Heart left ventricle (tissue), 16 donors: ENCODE measurements around the gene FAM53A. TPM values are rescaled to one million over a fixed set of nuclear protein-coding genes. Genes with fewer than 3 reads are reported as not detected.
A peak's percentile ranks its signal among the peaks of the same experiment; 100 is the strongest.

Source experiments
- ATAC-seq, 4 donors: fragments of 200-7000 bp; cut with Tn5 transposase; one replicate each; pipeline ENCODE4 v1.9.1; 2020 to 2022; ENCODE audit warnings: moderate library complexity in 4 of 4, mild to moderate bottlenecking in 3 of 4, moderate number of reproducible peaks in 1 of 4
- DNase-seq, 5 donors: peaks; one replicate each; pipeline ENCODE4 v3.0.0-alpha.2; 2020
- H3K27ac ChIP-seq, 12 donors: fragments of 200-600 bp; sonication (generic) in 4 of 12; one replicate each; pipeline versions ENCODE4 v1.5.0 to v1.8.0; 2016 to 2022; ENCODE audit warnings: mild to moderate bottlenecking in 2 of 12
- H3K27me3 ChIP-seq, 9 donors: fragments of 200-600 bp; sonication (generic) in 2 of 9; one replicate each; pipeline versions ENCODE4 v1.5.1 to v1.8.0; 2016 to 2022; ENCODE audit warnings: mild to moderate bottlenecking in 3 of 9
- H3K36me3 ChIP-seq, 9 donors: fragments of 200-600 bp; sonication (generic) in 2 of 9; one replicate each; pipeline versions ENCODE4 v1.5.0 to v1.8.0; 2018 to 2022; ENCODE audit warnings: mild to moderate bottlenecking in 2 of 9
- H3K4me1 ChIP-seq, 12 donors: fragments of 200-600 bp; sonication (generic) in 4 of 12; one replicate each; pipeline versions ENCODE4 v1.5.0 to v1.8.0; 2016 to 2022; ENCODE audit warnings: mild to moderate bottlenecking in 3 of 12
- H3K4me3 ChIP-seq, 12 donors: fragments of 200-600 bp; sonication (generic) in 4 of 12; one replicate each; pipeline versions ENCODE4 v1.5.0 to v1.8.0; 2017 to 2022; ENCODE audit warnings: mild to moderate bottlenecking in 9 of 12, moderate library complexity in 4 of 12
- H3K9me3 ChIP-seq, 12 donors: fragments of 200-600 bp; sonication (generic) in 4 of 12; one replicate each; pipeline versions ENCODE4 v1.5.0 to v1.8.0; 2016 to 2022; ENCODE audit warnings: mild to moderate bottlenecking in 1 of 12
- POLR2A ChIP-seq, 2 donors: fragments of 450-650 bp; IDR thresholded peaks; one replicate each; pipeline ENCODE4 v1.6.1; 2017; ENCODE audit warnings: antibody characterized with exemption in 2 of 2, mild to moderate bottlenecking in 2 of 2, moderate library complexity in 2 of 2
- WGBS, 4 donors: extraction: QIAGEN DNeasy Blood & Tissue Kit in 2 of 4; methylation state at CpG; one replicate each; pipeline versions ENCODE4 v1.1.5 to v1.1.7; 2013 to 2018; 5-methylcytosine and 5-hydroxymethylcytosine counted together
- intact Hi-C, 10 donors: fragments of 100-400 bp; cut with DNase I; formaldehyde crosslinking; loops; one replicate each; pipeline versions ENCODE4 v1.11.1 to v1.14.2; 2022
- polyA plus RNA-seq, 2 donors: library from polyadenylated mRNA; stranded (reverse); fragments of 200-250 nt; gene quantifications; one replicate each; pipeline ENCODE4 v1.2.3, GENCODE V29; 2013
- total RNA-seq, 9 donors: library from RNA; depleted of rRNA in 2 of 9; stranded (reverse); fragments of >200 nt in 2 of 9; fragmentation: NEBNext Ultra II Directional in 3 of 9; extraction: Animal tissue kit (Norgen Biotek cat#: 25700) in 3 of 9; gene quantifications; one replicate each; pipeline versions ENCODE4 v1.1.0 to v1.2.4, GENCODE V29; 2016 to 2023
- TF ChIP-seq, protein P1 (sequence below), 12 donors: fragments of 200-600 bp; sonication (generic) in 4 of 12; IDR thresholded peaks; one replicate each; pipeline versions ENCODE4 v1.5.0 to v1.8.0; 2018 to 2022; ENCODE audit warnings: antibody characterized with exemption in 12 of 12, mild to moderate bottlenecking in 5 of 12
- donor health status: ischemic (EF 13 %, LVEDD 7.1; RV severe dilation, severe dysfunction).
- donor health status: healthy with polysubstance abuse.
- donor health status: DM: no; HTN: yes; CAD: no.
- donor health status: DM: no; HTN: no; CAD: no.
- donor health status: ischemic (EF 25% LVEDD 6.9; RV normal size, moderate dysfunction).
- donor health status: ischemic (EF 25% LVEDD 5.7; RV mildly dilated, moderate dysfunction).
- donor health status: healthy.
- donor health status: DM: yes; HTN: yes; CAD: no.
- donor health status: ischemic (EF 35%, LVEDD 5.7; RV mildly dilated, moderate dysfunction).
- donor health status: nonischemic (EF 11% LVEDD 7.7; RV severe dilation, severe dysfunction).
- donor health status: DM: yes; HTN: yes; CAD: no.
- donor health status: PGD.
- donor health status: ischemic (EF 29% LVEDD 5.4; RV normal size, mild dysfunction).
- donor health status: nonischemic (EF 23%, LVEDD 6.1; RV moderate dilation, normal function).

FAM53A gene
- total and polyA plus RNA-seq, 11 donors, result 0.42 to 2.3 (median 0.99) TPM

DNA sequence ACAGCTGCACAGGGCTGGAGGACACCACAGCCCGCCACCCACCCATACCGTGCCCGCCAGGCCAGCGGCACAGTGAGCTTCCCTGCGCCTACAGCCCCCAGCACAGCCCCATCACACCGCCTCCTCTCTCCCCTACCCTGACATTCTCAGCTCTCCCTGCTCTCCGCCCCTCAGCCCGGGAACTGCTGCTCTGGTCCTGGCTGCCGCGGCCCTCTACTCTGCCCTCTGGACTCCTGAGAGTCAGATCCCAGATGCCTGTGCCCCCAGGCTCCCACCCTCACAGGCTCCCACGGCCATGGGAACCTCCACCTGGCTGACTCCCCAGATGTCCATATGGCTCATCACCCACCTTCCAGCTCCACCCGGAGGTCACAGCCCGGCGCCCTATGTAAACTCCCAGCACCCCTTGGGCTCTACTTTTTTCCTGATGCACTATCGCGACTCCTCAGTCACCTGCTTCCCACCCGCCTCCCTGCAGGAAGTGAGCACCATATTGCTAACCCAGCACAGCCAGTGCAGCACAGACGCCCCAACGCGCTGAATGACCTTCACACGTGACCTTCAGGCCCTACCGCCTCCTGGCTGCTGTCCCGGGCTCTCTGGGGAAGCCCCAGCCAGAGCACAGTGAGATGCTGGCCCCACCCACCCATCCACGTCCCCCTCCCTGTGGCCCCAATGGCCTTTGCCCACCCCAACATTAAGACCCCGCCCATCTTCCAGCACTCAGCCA is 23.0 kb downstream of the FAM53A start:
- Histone ChIP-seq H3K9me3 (no peaks in the 10 kb centered on the region), H3K36me3 (no peaks in the 10 kb centered on the region), H3K4me1 (no peaks in the 10 kb centered on the region), H3K27me3 (no peaks in the 10 kb centered on the region), H3K4me3 (no peak overlapping the region), H3K27ac (no peak overlapping the region)
- no peak for TF ChIP-seq POLR2A (IDR thresholded peaks at IDR 0.05)
- TF ChIP-seq, protein P1, sequence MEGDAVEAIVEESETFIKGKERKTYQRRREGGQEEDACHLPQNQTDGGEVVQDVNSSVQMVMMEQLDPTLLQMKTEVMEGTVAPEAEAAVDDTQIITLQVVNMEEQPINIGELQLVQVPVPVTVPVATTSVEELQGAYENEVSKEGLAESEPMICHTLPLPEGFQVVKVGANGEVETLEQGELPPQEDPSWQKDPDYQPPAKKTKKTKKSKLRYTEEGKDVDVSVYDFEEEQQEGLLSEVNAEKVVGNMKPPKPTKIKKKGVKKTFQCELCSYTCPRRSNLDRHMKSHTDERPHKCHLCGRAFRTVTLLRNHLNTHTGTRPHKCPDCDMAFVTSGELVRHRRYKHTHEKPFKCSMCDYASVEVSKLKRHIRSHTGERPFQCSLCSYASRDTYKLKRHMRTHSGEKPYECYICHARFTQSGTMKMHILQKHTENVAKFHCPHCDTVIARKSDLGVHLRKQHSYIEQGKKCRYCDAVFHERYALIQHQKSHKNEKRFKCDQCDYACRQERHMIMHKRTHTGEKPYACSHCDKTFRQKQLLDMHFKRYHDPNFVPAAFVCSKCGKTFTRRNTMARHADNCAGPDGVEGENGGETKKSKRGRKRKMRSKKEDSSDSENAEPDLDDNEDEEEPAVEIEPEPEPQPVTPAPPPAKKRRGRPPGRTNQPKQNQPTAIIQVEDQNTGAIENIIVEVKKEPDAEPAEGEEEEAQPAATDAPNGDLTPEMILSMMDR (IDR thresholded peaks at IDR 0.05), result no peak
- DNase-seq (no peak), ATAC-seq (peak in 2 of 4 donors; percentile 15 to 17)
- 74 to 82% (median 78%) methylated on average over 22 to 25 of the region's 25 CpGs for WGBS, 4 donors
- intact Hi-C loops, result no loop called here

DNA sequence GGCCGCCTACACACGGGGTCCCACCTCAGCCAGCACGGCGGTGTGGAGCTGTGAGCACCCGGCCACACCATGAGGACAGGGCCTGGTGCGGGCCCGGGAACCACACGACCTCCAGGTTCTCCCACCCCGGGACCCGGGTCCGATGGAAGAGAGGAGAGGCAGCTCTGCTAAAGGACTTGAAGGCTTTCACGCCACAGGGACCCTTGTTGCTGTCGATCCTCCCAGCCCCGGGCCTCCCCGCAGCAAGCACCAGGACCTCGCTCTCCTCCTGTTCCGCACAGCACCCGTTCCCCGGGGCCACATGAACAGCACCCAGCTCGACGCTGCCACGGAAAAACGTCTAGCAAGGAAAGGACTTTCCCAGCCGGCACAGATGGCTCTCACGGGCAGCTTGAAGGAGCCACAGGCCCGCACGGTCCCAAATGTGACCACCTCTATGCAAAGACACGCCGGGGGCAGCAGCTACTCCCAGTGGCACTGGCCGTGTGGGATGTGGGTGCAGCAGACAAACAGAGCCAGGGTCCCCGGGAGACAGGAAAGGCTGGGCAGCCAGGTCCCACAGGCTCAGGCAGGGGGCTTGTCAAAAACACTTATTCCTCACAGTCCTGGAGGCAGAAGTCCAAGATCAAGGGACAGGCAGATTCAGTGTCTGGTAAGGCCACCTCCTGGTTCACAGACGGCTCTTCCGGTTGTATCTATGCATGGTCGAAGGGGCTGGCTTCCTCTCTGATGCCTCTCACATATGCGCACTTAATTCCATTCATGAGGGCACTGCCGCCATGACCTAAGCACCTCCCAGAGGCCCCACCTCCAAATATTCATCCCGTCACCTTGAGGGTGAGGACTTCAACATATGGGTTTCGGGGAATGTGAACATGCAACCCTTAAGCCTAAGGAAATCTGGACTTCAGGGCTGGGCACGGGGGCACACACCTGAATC is 24.7 kb downstream of the FAM53A start:
- 89 to 92% (median 90%) methylated on average over 38 to 39 of the region's 39 CpGs for WGBS, 4 donors
- Histone ChIP-seq H3K4me3 (no peak overlapping the region), H3K9me3 (no peaks in the 10 kb centered on the region), H3K4me1 (no peaks in the 10 kb centered on the region), H3K27ac (no peak overlapping the region), H3K36me3 (no peaks in the 10 kb centered on the region), H3K27me3 (no peaks in the 10 kb centered on the region)
- TF ChIP-seq, protein P1 (IDR thresholded peaks at IDR 0.05), result no peak
- no peak for TF ChIP-seq POLR2A (IDR thresholded peaks at IDR 0.05)
- DNase-seq, result no peak
- no peak for ATAC-seq
- intact Hi-C loops, result loop anchor here in 1 of 10 donors (5.0 kb wide), 1 partner anchor 47 kb away; no protein-coding TSS in a partner anchor

DNA sequence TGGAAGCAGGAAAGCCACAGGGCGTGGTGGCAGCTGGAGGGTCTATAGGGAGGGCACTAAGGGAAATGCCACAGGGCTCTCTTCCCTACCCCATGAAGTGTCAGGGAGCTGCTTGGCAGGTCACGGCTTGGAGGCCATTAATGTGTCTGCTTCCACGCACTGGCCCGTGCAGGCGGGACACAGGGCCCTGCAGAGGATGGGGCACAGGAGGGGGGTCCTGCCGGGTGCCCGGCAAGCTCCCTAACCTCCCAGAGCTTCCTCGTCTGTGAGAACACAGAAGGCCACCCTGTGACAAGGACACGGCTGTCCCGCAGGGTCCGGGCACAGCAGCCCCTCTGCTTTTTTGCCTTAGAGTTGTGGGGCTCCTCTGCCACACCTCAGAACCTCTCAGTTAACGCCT is 25.5 kb downstream of the FAM53A start:
- Histone ChIP-seq H3K4me3 (no peak overlapping the region), H3K27me3 (no peaks in the 10 kb centered on the region), H3K36me3 (no peaks in the 10 kb centered on the region), H3K9me3 (no peaks in the 10 kb centered on the region), H3K4me1 (no peaks in the 10 kb centered on the region), H3K27ac (no peak overlapping the region)
- intact Hi-C loops, result loop anchor here in 1 of 10 donors (5.0 kb wide), 1 partner anchor 46 kb away; no protein-coding TSS in a partner anchor
- TF ChIP-seq, protein P1 (IDR thresholded peaks at IDR 0.05), result no peak
- no peak for TF ChIP-seq POLR2A (IDR thresholded peaks at IDR 0.05)
- no peak for ATAC-seq
- 85 to 95% (median 88%) methylated on average over 11 to 12 of the region's 12 CpGs for WGBS, 4 donors
- DNase-seq, result no peak

DNA sequence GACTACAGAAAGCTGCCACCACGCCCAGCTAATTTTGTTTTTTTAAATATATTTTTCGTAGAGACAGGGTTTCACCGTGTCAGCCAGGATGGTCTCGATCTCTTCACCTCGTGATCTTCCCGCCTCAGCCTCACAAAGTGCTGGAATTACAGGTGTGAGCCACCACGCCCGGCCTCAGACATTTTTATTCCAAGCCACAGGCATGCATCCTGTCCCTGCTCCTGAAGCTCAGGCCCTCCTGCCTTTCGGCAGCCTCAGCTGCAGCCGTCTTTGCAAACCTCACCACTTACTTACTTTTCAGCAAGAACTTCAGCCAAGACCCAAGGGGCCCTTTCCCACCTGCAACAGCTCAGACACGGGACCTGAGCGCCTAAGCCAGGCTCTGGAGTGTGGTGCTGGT is 26.0 kb downstream of the FAM53A start:
- intact Hi-C loops, result loop anchor here in 1 of 10 donors (5.0 kb wide), 1 partner anchor 46 kb away; no protein-coding TSS in a partner anchor
- Histone ChIP-seq H3K27ac (no peak overlapping the region), H3K4me1 (no peaks in the 10 kb centered on the region), H3K27me3 (no peaks in the 10 kb centered on the region), H3K36me3 (no peaks in the 10 kb centered on the region), H3K9me3 (no peaks in the 10 kb centered on the region), H3K4me3 (no peak overlapping the region)
- TF ChIP-seq, protein P1 (IDR thresholded peaks at IDR 0.05), result no peak
- TF ChIP-seq POLR2A (IDR thresholded peaks at IDR 0.05), result no peak
- ATAC-seq (no peak), DNase-seq (no peak)
- WGBS, 4 donors, result 84 to 90% (median 88%) methylated on average over 12 of the region's 12 CpGs
